Peyer's patch (tissue), 4 donors: ENCODE measurements around the gene CDK3.

Experiments used
- CTCF ChIP-seq, 6 experiments: fragments of 450-650 bp in 4 of 6; fragments of 200-600 bp in 2 of 6; sonication (generic) in 1 of 6; IDR thresholded peaks; one replicate each; pipeline ENCODE4 v1.5.1; 2017 to 2019; ENCODE audit warnings: antibody characterized with exemption in 6 of 6, mild to moderate bottlenecking in 3 of 6, moderate library complexity in 1 of 6
- POLR2A ChIP-seq, 2 donors: fragments of 450-650 bp; IDR thresholded peaks; one replicate each; pipeline ENCODE4 v1.5.1; 2017; ENCODE audit warnings: antibody characterized with exemption in 2 of 2, mild to moderate bottlenecking in 2 of 2, moderate library complexity in 2 of 2

GRCh38 chr17:76018801-76019200 is 18.1 kb downstream of the CDK3 start:
- TF ChIP-seq CTCF (IDR thresholded peaks at IDR 0.05) (no peak), POLR2A (IDR thresholded peaks at IDR 0.05) (no peak)
